ENCODE data around the gene CAMTA2.

CAMTA2 gene

DNA sequence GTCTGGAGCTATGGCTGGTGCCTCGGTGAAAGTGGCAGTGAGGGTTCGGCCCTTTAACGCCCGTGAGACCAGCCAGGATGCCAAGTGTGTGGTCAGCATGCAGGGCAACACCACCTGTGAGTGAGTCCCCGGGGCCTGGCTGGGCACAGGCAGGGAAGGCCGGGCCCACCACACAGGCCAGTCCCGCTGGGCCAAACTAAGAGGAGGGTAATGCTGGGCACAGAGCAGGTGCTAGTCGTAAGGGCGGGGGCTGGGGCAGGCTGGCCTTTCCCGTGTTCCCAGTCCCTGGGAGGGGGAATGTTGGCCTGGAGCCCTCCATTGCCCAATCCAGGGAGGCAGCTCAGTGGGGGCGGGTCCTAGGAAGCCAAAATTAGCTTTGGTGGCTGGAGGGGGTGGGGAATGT lies 12.8 kb upstream of the CAMTA2 start:
- DNase-seq = no peak

DNA sequence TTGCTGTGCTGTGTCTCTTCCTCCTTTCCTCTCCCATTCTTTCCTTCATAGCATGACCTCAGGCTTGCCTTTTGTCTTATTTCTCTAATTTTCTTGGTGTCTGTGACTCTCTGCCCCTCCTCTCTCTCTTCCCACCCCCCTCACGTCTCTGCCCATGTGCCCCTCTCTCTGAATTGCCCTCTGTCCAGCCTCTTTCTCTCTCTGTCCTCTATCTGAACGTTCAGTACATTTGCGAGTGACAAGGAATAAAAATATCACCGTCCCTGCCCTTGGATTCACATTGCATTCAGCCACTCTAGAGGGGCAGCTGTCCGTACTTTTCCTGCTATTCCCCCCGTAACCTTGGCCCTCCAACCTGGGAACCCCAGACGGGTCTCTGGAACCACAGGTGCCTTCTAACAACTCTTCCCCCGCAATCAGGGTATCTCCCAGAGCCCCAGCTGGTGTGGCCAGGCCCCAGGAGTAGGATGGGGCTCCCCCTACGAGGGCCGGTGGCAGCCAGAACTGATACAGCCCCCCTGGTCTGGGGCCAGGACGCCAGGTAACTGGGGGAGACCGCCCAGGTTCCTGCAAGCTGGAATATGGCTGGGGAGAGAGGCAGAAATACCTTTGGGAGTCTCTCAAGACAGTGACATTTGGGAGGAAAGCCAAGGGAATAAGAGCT lies 12.1 kb upstream of the CAMTA2 start:
- DNase-seq = no peak

DNA sequence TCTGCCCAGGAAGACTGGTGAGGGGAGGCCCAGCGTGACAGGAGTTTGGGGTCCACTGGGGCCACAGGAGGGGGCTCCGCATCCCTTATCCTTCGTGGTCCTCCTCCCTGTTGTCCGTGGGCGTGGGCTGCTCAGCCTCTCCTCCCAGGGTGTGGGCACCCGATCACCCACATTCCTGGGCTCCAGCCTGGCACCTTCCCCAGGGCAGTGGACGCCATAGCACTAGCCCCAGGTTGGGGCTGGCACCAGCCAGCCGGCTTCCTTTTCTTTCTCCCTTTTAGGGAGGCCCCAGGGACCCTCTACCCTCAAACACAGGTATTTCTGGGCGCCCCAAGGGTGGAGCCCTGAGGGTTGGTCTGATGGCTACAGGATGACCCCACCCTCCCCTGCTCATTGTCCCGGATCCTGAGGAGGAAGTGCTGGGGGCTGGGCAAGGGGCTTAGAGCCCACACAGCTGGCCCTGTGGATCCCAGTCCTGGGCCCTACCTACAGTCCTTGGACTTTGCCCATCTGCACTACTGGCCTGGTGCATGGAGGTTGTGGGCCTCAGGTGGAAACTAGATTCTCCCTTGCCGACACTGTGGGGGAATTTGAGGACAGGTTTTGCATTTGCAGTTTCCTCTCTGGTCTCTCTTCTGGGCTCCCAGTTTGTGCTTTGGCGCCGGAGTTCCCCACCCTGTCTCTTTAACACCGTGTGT lies 11.4 kb upstream of the CAMTA2 start:
- DNase-seq = no peak

DNA sequence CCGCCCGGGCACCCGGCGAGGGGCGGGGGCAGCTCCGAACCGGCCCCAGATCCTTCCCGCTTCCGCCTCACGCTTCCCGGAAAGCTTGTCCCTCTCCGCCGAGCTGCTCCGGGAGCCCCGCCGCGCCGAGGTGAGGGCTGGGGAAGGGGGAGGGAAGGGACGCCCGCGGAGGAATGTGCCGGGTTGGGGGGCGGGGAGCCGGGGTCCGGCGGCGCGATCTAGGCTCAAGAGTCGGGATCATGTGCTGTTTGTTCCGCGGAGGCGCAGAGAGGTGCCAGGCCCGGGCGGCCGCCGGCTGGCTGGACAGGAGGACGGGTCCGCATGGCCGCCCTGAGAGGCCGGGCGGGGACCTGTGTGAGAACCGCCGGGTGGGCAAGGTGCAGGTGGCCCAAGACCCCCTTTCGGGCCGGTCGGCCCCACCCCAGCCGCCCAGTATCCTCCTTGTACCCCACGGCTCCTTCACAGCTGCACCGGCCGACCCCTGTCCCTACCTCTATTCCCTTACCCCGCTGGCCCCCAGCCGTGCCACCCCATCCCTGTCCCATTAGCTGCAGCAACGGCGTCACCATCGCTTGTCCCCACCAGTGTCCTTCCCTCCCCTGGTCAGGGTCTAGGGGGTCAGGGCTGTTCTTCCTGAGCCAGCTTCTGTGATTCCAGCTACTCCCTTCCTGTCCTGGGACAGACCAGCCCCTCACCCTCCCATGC lies 10.7 kb upstream of the CAMTA2 start:
- DNase-seq = no peak

DNA sequence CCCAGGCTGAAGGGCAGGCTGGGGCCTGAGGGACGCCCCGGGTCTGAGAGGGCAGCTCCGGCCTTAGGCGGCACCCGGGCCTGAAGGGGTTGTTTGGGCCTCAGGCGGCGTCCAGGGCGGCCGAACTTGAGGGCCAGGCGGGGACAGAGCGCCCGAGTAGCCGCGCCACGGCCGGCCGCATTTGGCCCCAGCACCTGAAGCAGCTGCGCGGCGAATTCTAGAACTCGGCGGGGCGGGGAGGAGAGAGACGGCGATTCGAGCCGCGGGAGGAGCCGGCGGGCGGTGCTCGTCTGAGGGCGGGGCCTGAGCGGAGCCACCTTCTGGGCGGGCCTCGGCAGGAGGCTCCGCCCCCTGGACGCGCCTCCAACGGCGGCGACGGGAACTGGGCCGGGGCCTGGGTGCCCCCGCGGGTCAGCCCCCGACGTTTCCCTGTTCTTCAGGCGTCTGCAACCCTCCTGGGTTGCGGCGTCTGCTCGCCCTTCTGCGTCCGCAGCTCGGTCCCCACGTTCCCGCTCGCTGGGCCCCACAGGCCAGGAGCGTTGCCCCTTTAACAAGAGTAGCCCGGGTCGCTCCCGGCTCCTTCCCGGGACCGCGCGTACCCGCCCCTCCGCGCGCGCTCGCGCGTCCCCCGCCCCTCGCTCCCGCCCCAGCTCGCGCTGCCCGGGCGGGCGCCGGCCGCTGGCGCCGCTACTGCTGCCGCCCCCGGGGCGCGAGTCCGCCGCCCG lies 10.0 kb upstream of the CAMTA2 start, which contains the start of the genes INCA1 and KIF1C:
TSS of gene INCA1 (minus strand) at position 221 of the 725 bp plus-strand sequence. CDS start 3,085 bp downstream, outside the sequence.
TSS of gene KIF1C (plus strand) at position 649 of the 725 bp plus-strand sequence. CDS start 2,297 bp downstream, outside the sequence.
- DNase-seq = peak; percentile 88 to 93

DNA sequence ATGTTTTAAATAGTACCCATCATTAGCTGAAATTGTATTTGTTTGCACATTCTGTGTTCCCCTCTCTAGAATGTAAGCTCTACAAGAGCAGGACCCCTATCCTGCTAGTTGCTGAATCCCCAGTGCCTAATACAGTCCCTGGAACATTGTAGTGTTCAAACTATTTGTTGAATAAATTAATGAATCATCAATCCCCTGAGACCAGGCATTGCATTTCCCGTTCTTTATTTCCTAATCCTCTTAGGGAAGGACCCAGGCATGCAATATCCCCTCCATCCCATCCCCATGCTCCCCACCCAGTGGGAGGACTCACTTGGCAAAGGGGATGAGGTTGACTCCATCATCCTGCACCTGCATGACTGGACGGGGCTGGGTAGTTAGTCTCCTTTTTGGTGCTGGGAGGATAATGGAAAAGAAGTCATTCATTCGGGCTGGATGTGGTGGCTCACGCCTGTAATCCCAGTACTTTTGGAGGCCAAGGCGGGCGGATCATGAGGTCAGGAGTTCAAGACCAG lies 6.7 kb upstream of the CAMTA2 start:
- DNase-seq = no peak

DNA sequence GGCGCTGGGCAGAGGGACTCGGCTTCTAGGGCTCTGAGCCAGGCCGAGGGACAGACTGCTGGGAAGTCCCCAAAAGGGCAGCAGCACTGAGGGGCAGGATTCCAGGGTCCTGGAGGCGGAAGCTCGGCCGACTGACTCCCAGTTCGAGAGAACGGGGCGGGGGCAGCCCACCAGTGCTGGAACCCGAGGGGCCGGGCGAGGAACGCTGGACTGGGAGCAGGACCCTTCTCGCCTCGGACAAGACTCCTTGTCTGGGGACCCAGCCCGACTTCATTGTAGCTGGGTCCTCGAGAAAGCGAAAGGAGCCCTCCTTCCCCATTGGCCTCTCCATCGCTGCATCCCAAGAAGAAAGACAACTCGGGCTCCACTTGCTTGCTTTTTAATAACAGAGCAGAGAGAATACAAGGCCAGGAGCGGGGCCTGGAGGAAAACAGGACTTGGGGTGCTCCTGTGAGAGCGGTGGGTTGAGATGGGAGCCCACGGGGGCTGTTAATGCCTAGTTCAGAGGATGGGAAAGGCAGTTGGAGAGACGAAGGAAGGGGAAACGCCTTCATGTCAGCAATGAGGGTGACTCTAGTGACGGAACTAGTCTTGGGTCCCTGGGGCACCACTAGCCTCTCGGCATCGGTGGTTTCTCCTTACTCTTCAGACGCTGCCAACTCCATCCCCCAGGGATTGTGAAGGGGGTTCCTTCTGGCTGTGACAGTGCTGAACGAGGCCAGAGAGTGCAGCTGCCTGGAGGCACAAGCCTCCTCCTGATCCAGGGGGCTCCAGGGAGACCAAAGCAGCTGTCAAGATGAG lies 492 bp upstream of the CAMTA2 start:
- DNase-seq = no peak

DNA sequence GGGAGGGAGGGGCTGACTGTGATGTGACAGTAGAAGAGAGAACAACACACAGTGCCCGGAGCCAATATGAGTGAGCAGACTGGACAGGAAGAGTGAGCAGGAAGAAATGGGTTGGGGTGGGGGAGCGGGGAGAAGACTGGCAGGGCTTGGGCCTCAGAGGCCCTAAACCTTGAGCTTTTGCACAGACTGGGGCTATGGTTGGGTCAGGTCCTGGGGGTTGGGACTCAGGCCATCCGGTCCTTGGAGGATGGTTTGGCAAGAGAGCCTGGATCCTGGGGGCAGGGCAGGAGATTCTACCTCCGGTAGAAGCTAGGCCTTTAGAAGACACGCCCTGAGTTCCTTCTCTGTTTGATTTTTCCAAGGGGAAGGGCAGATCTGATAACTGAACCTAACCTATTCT lies 1.1 kb downstream of the CAMTA2 start:
- no peak for DNase-seq

DNA sequence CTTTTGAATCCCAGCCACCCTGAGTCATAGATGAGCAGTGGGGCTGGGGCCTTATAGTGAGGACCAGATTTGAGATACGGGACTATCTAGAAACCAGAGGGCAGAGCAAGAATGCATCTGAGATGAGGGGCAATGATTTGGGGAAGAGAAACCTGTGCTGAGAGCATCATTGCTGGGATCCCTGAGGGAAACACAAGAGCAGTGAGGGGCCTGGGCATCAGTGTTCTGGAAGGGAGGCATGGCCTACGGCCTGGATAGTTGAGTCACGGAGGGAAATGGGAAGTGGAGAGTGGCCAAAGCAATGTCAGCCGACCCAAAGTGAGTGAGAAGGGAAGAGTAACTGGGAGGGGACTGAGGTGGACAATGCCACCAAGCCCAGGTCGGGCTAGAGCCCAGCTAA lies 5.2 kb downstream of the CAMTA2 start:
- DNase-seq = no peak

DNA sequence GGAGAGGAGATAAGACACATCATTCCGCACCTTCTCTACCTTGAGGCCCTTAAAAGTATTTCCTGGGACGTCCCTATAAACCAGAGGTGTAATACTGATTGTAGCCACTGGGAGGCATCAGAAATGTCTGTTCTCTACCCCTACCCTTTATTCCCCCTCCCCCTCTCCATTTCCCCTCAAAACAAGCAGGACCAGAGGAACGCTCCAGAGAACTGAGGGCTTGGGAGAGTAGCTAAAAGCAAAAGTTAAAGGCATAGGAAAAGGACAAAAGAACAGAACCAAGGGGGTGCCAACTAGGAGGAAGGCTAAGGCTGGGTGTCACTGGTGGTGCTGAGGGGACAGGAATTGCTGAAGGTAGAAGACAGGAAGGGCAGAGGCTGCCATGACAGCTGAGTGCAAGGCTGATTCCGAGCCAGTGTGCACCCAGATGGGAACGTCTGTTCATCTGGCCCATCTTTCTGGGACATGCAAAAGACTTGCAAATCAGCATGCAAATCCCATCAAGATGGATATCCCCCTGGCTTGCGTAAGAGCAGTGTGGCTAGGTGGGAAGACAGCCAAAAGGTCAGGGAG lies 6.7 kb downstream of the CAMTA2 start:
- peak in 1 of 2 donors; percentile 55 for DNase-seq

DNA sequence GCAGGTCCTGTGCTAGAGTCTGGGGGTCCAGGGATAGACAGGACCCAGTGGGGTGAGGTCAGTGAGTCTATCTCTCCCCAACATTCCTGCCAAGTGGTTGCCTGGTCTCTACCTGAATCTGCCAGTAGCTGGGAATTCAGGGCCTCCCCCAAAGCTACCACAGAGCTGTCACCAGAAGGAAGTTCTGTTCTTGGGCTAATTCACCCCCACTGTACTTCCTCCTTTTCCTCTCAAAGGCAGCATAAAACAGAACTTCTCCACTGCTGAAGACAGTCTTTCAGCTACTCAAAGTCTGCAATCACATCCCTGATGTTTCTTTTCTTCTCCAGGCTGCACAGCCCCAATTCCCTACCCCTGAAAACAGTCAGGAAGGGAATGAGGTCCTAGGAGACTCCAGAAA lies 8.7 kb downstream of the CAMTA2 start:
- no peak for DNase-seq

DNA sequence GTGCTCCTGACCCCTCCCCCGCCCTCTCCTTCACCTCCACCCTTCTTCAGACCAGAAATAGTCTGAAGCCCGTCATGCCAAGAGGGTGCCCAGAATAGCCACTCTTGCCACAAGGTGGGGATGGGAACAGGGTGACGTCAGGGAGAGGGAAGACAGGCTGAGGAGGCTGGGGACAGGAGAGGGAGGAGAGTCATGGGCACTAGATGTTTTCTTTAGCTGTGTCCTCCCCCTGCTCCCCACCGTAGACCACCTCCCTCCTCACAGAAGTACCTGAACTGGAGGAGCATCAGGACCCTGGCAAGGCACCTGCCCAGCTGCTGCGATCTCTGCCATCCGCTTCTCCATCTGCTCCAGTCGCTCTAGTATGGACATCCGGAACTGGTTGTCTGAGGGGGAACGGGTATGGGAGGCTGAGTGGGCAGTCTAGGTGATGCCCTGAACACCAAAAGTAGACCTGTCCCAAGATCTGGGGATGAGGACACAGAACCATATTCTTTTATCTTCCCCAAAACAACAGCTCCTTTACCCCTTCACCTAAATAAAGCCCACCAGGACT lies 13.3 kb downstream of the CAMTA2 start:
- DNase-seq = no peak

DNA sequence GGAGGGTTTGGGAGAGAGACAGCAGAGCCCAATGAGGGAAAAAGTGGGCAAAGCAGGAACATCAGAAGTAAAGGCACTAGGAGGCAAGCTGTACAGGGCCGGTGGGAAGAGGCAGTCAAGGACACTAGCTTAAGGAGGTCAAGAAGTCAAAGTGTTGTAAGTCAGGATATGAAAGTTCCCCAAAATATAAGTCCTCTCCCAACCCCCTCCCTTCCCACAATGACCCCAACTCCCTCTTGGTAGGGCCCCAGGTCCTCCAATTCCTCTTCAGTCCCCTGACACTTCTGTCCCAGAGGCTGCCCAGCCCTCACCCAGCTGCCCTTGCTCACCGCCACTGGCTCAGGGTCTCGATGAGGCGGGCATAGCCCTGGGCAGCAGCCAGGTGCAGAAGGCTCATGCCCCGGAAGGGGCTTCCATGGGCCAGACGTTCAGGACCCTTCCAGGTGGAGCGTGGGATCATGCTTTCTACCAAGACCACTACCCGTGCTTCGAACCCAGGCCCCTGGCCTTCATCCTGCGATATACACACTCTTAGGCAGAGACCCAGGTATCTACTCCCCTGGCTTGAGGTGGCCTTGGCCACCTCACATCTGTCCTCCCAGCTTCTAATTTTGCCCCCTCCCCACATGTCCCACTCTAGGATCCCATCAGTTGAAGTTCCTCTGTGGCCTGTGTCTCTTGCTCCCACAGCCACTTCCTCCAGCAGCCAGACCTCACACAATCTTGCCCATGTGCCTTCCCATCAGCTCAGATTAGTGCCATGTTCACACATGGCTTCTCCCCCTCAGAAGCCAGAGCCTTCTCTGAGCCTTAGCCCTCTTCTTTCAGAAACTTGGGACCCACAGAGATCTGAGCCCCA lies 14.0 kb downstream of the CAMTA2 start:
- no peak for DNase-seq

DNA sequence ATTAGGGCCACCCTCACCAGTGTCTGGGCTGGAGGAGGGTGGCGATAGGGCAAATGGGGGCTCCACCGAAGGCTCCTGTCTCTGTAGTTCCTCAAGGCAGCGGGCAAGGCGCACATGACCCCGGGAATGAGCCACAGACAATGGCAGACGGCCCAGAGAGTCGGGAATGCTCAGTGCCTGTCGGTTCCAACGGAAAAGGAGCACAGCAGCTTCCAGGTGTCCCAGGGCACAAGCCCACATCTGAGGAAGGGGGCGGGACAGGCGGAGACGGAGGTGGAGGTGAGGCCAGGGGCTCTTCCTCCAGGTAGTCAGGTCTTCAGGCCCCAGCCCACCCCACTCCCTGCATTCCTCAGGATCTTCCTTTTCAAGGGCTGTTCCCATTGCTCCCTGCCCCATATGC lies 14.7 kb downstream of the CAMTA2 start:
- DNase-seq = no peak

DNA sequence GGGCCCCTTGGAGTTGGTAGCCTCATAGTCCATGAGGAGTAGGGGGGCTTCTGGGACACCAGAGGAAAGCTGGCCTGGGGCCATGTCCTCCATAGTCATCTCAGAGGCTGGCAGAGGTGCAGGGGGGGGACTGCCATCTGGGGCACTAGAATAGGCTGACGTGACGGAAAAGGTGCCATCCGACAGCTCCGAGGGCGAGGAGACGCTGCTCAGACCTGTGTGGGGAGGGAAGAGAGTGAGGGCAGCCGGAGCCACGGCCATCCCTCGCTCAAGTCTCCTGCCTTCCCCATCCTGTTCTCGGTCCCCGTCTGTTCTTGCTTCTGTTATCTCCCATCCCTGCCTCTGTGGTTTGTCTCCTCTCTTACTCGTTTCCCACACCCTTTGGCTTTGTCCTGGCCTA lies 15.2 kb downstream of the CAMTA2 start:
- DNase-seq = no peak

DNA sequence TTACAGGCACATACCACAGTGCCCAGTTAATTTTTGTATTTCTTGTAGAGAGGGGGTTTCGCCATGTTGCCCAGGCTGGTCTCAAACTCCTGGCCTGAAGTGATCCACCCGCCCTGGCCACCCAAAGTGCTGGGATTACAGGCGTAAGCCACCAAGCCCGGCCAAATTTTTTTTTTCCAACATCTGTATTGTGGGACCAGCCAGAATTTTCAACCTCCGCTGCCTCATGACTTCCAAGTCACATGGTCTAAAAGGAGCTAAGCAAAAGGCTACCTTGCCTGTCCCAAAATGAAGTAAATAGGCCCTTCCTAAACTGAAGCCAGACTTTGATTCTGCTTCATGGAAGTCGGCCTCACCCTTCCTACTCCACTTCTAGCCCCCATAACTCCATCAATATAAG lies 15.6 kb downstream of the CAMTA2 start:
- DNase-seq = no peak

DNA sequence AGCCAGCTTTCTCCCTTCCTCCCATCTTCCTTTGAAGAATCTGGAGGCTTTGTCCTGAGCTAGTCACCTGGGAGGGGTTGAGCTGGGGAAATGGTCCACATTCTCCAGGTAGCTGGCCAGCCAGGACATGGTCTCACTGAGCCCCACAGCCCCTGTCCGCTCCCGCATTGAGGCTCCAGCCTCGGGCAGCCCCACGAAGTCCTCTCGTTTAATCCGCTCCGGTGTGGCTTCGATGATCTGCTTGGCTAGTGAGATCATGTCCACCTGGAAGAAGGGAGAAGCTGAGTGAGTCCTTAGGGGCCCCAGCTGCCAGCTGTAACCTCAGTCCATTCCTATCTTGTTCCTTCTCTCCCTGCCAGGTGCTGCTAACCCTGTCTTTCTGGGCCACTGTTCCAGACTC lies 17.2 kb downstream of the CAMTA2 start:
- no peak for DNase-seq

DNA sequence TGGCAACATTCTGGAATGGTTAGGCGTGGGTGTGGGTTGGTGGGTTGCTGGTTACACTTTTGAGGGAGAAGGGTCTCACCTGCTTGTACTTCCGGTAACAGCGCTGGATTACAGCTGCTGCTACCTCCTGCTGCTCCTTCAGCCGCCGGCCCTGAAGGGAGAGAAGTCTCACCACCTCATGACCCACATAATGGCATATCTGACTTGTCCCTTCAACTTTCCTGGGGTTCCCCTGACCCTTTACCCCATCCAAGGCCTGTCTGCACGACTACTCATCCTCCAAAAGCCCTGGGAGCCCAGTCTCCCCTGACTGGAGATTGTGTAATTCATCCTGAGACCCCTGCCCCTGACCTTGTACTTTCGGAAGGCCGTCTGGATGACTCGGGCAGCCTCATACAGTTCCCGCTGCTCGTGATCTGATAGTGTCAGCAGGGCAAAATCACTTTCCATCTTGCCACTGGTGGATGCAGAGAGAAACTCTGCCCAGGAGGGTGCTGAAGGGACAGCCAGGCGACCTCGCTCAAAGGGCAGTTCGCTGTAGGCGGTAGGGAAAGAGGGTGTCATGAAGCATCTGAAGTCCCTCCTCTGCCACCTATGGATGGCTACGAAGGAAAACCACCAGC lies 17.8 kb downstream of the CAMTA2 start:
- peak in 1 of 2 donors; percentile 50 for DNase-seq

DNA sequence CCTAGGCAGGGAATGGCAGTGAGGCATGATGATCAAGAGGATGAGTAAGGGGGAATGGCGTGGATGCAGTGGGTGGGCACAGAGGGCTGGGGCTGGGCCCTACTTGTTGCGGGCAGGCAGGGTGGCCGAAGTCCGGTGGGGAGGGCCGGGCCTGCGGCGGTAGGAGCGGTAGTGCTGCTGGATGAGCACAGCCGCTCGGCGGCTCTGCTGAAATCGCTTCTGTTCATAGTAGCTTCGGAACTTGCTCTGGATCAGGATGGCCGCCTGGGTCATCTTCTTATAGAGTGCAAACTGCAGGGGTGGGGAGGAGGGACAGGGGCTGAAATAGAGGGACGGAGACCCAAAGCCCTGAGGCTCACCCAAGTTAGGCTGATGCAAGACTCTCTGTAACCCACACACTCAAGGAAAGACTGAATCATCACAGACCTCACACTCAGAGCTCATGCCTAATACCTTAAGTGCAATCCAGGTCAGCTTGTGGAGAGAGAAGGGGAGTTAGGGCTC lies 18.4 kb downstream of the CAMTA2 start:
- peak; percentile 53 to 64 for DNase-seq
